HepG2 (cell line): ENCODE data around the gene HACE1. TPM values are rescaled to one million over a fixed set of nuclear protein-coding genes. Genes with fewer than 3 reads are reported as not detected.
A peak's percentile ranks its signal among the peaks of the same experiment; 100 is the strongest.

Source experiments
- DPF2 ChIP-seq: sonication (generic); formaldehyde crosslinking; IDR thresholded peaks from 2 replicates; pipeline ENCODE4 v1.4.0; 2020; ENCODE audit warnings: mild to moderate bottlenecking, low read depth, missing genetic modification reagents, borderline replicate concordance
- FLYWCH1 ChIP-seq: sonication (generic); formaldehyde crosslinking; IDR thresholded peaks from 2 replicates; pipeline ENCODE4 v1.8.1; 2023; ENCODE audit warnings: mild to moderate bottlenecking, missing genetic modification reagents
- PAF1 ChIP-seq: IDR thresholded peaks from 2 replicates; pipeline ENCODE4 v1.6.1; 2016; ENCODE audit warnings: missing genetic modification reagents, missing compliant biosample characterization
- RBFOX2 ChIP-seq: fragments of 200-400 bp; formaldehyde crosslinking; IDR thresholded peaks from 2 replicates; pipeline ENCODE4 v1.6.1; 2017; ENCODE audit warnings: low read depth, mild to moderate bottlenecking, low read length
- ZFP36L1 ChIP-seq: sonication (generic); formaldehyde crosslinking; IDR thresholded peaks from 2 replicates; pipeline ENCODE4 v1.8.0; 2022; ENCODE audit warnings: mild to moderate bottlenecking, missing genetic modification reagents, moderate library complexity
- ZFYVE20 ChIP-seq: sonication (generic); formaldehyde crosslinking; IDR thresholded peaks from 2 replicates; pipeline ENCODE4 v1.8.0; 2023; ENCODE audit warnings: low read depth, mild to moderate bottlenecking, moderate library complexity, missing genetic modification reagents, borderline replicate concordance
- ZNF253 ChIP-seq: sonication (generic); formaldehyde crosslinking; IDR thresholded peaks from 2 replicates; pipeline ENCODE4 v1.8.0; 2022; ENCODE audit warnings: mild to moderate bottlenecking, missing genetic modification reagents, borderline replicate concordance
- ZNF329 ChIP-seq: sonication (generic); formaldehyde crosslinking; IDR thresholded peaks from 2 replicates; pipeline ENCODE4 v1.9.0; 2021; ENCODE audit warnings: low read depth, mild to moderate bottlenecking, missing genetic modification reagents
- polyA plus RNA-seq, 8 experiments: library from polyadenylated mRNA; depleted of rRNA in 3 of 8; stranded (reverse) in 7 of 8; unstranded in 1 of 8; fragments of >200 nt; fragmentation: Illumina TruSeq in 4 of 8; extraction: Trizol in 4 of 8; gene quantifications; 2 replicates each; pipeline versions ENCODE4 v1.2.1 to v1.2.3, GENCODE V29; 2011 to 2016; ENCODE audit warnings: low read depth in 4 of 8, missing spikeins in 1 of 8, mixed read lengths in 1 of 8; ENCODE audit not compliant: insufficient read depth in 1 of 8
- total RNA-seq, 5 experiments: library from RNA; depleted of rRNA; stranded (reverse); fragments of >200 nt; fragmentation: Illumina TruSeq; extraction: Trizol; gene quantifications; 2 replicates each; pipeline ENCODE4 v1.2.3, GENCODE V29; 2016; ENCODE audit warnings: low read depth in 1 of 5
- TF ChIP-seq, protein P1 (sequence below): fragments of 450-650 bp; IDR thresholded peaks from 2 replicates; pipeline ENCODE4 v1.6.1; 2016
- TF ChIP-seq, protein P2 (sequence below): sonication (generic); formaldehyde crosslinking; IDR thresholded peaks from 2 replicates; pipeline ENCODE4 v1.5.0; 2020; ENCODE audit warnings: mild to moderate bottlenecking, missing genetic modification reagents
- TF ChIP-seq, protein P3 (sequence below): sonication (generic); formaldehyde crosslinking; IDR thresholded peaks from 2 replicates; pipeline ENCODE4 v1.4.0; 2020; ENCODE audit warnings: mild to moderate bottlenecking, missing genetic modification reagents
- TF ChIP-seq, protein P4 (sequence below): sonication (generic); formaldehyde crosslinking; IDR thresholded peaks from 2 replicates; pipeline ENCODE4 v1.4.0; 2020; ENCODE audit warnings: missing genetic modification reagents
- TF ChIP-seq, protein P5 (sequence below): sonication (generic); formaldehyde crosslinking; IDR thresholded peaks from 2 replicates; pipeline ENCODE4 v1.4.0; 2020; ENCODE audit warnings: missing genetic modification reagents; ENCODE audit errors: not compliant biosample characterization
- TF ChIP-seq, protein P6 (sequence below): sonication (generic); formaldehyde crosslinking; IDR thresholded peaks from 2 replicates; pipeline ENCODE4 v1.8.0; 2022; ENCODE audit warnings: mild to moderate bottlenecking, missing genetic modification reagents, moderate library complexity
- TF ChIP-seq, protein P7 (sequence below): sonication (generic); formaldehyde crosslinking; conservative IDR thresholded peaks from 2 replicates; pipeline ENCODE4 v1.4.0; 2020; ENCODE audit warnings: missing genetic modification reagents

The HACE1 gene
- total and polyA plus RNA-seq, 2 of the 13 experiments (the other 11 are each of a cell fraction or from before 2014, with no cell fraction given): 8.9 to 11.4 TPM

DNA sequence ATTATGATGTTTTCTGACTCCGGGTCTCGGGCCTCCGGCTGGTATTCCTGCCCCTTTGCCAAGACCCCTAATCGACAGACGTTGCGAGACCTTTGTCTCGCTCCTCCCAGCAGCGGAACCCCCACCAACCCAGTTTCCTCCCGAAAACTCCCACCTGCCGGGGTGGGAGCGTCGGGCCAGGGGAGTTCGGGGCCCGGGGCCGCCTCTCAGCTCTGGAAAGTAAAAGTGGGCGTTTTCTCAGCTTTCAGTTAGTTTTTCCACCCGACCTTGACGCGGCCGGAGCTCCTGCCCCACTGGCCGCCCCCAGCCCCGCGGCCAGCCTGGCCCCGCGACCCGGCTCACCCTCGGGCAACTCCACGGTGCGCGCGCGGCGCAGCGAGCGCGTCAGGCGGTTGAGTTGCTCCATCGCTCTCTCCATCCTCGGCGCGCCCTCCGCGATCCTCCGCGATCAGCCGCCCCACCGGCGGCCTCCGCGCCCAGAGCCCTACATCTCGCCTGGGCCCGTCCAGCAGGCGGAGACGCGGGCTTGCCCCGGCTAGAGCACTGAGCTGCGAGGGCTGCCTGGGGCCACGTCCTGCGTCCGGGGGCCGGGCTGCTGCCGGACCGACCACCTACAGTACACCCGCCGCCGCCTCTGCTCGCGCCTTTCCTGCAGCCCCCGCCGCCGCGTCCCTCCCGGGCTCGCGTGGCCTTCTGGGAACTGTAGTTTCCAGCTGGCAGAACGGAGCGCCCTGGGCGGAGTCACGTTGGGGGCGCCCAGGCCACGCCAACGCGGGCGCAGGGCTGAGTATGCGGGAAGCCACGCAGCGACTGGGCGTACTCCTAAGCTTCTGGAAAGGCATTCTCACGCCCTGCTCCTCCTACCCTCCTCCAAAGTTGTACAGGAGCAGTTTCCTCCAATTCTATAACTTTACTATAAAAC lies at the start of gene HACE1 (continued):
- TF ChIP-seq DPF2 (CRISPR knock-in tag) (no peak), PAF1 (CRISPR knock-in tag) (no peak), ZFP36L1 (CRISPR knock-in tag) (0 out of 2 replicates have a peak, but pooled peaks have one; percentile 47), RBFOX2 (peak; percentile 88), ZNF253 (CRISPR knock-in tag) (peak; percentile 85; the same call in 1 of the 2 replicates), ZFYVE20 (CRISPR knock-in tag) (no peak), FLYWCH1 (CRISPR knock-in tag) (no peak), ZNF329 (CRISPR knock-in tag) (peak; percentile 73; the same call in 1 of the 2 replicates)
- TF ChIP-seq, protein P1, sequence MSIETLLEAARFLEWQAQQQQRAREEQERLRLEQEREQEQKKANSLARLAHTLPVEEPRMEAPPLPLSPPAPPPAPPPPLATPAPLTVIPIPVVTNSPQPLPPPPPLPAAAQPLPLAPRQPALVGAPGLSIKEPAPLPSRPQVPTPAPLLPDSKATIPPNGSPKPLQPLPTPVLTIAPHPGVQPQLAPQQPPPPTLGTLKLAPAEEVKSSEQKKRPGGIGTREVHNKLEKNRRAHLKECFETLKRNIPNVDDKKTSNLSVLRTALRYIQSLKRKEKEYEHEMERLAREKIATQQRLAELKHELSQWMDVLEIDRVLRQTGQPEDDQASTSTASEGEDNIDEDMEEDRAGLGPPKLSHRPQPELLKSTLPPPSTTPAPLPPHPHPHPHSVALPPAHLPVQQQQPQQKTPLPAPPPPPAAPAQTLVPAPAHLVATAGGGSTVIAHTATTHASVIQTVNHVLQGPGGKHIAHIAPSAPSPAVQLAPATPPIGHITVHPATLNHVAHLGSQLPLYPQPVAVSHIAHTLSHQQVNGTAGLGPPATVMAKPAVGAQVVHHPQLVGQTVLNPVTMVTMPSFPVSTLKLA: no peak
- TF ChIP-seq, protein P2, sequence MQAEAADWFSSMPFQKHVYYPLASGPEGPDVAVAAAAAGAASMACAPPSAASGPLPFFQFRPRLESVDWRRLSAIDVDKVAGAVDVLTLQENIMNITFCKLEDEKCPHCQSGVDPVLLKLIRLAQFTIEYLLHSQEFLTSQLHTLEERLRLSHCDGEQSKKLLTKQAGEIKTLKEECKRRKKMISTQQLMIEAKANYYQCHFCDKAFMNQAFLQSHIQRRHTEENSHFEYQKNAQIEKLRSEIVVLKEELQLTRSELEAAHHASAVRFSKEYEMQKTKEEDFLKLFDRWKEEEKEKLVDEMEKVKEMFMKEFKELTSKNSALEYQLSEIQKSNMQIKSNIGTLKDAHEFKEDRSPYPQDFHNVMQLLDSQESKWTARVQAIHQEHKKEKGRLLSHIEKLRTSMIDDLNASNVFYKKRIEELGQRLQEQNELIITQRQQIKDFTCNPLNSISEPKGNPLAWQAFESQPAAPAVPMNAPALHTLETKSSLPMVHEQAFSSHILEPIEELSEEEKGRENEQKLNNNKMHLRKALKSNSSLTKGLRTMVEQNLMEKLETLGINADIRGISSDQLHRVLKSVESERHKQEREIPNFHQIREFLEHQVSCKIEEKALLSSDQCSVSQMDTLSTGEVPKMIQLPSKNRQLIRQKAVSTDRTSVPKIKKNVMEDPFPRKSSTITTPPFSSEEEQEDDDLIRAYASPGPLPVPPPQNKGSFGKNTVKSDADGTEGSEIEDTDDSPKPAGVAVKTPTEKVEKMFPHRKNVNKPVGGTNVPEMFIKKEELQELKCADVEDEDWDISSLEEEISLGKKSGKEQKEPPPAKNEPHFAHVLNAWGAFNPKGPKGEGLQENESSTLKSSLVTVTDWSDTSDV (CRISPR knock-in tag): peak; percentile 46; the same call in 1 of the 2 replicates
- TF ChIP-seq, protein P3, sequence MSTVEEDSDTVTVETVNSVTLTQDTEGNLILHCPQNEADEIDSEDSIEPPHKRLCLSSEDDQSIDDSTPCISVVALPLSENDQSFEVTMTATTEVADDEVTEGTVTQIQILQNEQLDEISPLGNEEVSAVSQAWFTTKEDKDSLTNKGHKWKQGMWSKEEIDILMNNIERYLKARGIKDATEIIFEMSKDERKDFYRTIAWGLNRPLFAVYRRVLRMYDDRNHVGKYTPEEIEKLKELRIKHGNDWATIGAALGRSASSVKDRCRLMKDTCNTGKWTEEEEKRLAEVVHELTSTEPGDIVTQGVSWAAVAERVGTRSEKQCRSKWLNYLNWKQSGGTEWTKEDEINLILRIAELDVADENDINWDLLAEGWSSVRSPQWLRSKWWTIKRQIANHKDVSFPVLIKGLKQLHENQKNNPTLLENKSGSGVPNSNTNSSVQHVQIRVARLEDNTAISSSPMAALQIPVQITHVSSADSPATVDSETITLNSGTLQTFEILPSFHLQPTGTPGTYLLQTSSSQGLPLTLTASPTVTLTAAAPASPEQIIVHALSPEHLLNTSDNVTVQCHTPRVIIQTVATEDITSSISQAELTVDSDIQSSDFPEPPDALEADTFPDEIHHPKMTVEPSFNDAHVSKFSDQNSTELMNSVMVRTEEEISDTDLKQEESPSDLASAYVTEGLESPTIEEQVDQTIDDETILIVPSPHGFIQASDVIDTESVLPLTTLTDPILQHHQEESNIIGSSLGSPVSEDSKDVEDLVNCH (CRISPR knock-in tag): no peak
- TF ChIP-seq, protein P4, sequence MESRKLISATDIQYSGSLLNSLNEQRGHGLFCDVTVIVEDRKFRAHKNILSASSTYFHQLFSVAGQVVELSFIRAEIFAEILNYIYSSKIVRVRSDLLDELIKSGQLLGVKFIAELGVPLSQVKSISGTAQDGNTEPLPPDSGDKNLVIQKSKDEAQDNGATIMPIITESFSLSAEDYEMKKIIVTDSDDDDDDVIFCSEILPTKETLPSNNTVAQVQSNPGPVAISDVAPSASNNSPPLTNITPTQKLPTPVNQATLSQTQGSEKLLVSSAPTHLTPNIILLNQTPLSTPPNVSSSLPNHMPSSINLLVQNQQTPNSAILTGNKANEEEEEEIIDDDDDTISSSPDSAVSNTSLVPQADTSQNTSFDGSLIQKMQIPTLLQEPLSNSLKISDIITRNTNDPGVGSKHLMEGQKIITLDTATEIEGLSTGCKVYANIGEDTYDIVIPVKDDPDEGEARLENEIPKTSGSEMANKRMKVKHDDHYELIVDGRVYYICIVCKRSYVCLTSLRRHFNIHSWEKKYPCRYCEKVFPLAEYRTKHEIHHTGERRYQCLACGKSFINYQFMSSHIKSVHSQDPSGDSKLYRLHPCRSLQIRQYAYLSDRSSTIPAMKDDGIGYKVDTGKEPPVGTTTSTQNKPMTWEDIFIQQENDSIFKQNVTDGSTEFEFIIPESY (CRISPR knock-in tag): peak; percentile 18; the same call in 1 of the 2 replicates
- TF ChIP-seq, protein P5, sequence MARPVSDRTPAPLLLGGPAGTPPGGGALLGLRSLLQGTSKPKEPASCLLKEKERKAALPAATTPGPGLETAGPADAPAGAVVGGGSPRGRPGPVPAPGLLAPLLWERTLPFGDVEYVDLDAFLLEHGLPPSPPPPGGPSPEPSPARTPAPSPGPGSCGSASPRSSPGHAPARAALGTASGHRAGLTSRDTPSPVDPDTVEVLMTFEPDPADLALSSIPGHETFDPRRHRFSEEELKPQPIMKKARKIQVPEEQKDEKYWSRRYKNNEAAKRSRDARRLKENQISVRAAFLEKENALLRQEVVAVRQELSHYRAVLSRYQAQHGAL (CRISPR knock-in tag): no peak
- TF ChIP-seq, protein P6, sequence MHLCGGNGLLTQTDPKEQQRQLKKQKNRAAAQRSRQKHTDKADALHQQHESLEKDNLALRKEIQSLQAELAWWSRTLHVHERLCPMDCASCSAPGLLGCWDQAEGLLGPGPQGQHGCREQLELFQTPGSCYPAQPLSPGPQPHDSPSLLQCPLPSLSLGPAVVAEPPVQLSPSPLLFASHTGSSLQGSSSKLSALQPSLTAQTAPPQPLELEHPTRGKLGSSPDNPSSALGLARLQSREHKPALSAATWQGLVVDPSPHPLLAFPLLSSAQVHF (CRISPR knock-in tag): no peak
- TF ChIP-seq, protein P7, sequence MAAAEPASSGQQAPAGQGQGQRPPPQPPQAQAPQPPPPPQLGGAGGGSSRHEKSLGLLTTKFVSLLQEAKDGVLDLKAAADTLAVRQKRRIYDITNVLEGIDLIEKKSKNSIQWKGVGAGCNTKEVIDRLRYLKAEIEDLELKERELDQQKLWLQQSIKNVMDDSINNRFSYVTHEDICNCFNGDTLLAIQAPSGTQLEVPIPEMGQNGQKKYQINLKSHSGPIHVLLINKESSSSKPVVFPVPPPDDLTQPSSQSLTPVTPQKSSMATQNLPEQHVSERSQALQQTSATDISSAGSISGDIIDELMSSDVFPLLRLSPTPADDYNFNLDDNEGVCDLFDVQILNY: no peak; the same call in none of the 2 replicates
